Fibroblast of lung (primary cell): Measurements from ENCODE around the gene SAMD8.

Experiments
- EZH2 ChIP-seq: IDR thresholded peaks from 2 replicates; pipeline ENCODE4 v1.5.1; 2012; ENCODE audit warnings: low read length, control low read depth, mild to moderate bottlenecking; ENCODE audit errors: missing control alignments
- TF ChIP-seq, protein P1 (sequence below), 2 donors: IDR thresholded peaks in 1 of 2; conservative IDR thresholded peaks in 1 of 2; 1 replicate in 1 of 2; 2 replicates in 1 of 2; pipeline ENCODE4 v1.5.1; 2011 to 2012; ENCODE audit warnings: low read length in 2 of 2, control low read depth in 1 of 2, inconsistent platforms in 1 of 2, low read depth in 1 of 2, mild to moderate bottlenecking in 1 of 2

GRCh38 chr10:75063461-75064230 lies 47.8 kb upstream of the SAMD8 start:
- TF ChIP-seq, protein P1, sequence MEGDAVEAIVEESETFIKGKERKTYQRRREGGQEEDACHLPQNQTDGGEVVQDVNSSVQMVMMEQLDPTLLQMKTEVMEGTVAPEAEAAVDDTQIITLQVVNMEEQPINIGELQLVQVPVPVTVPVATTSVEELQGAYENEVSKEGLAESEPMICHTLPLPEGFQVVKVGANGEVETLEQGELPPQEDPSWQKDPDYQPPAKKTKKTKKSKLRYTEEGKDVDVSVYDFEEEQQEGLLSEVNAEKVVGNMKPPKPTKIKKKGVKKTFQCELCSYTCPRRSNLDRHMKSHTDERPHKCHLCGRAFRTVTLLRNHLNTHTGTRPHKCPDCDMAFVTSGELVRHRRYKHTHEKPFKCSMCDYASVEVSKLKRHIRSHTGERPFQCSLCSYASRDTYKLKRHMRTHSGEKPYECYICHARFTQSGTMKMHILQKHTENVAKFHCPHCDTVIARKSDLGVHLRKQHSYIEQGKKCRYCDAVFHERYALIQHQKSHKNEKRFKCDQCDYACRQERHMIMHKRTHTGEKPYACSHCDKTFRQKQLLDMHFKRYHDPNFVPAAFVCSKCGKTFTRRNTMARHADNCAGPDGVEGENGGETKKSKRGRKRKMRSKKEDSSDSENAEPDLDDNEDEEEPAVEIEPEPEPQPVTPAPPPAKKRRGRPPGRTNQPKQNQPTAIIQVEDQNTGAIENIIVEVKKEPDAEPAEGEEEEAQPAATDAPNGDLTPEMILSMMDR (conservative IDR thresholded peaks at IDR 0.05 in 1 of 2, IDR thresholded peaks at IDR 0.05 in 1 of 2; ENCODE audit: low read depth in 1 of 2, low read length in 2 of 2), result no peak
- TF ChIP-seq EZH2, result no peak
